ENCODE data around the gene CUTC.
"Not testable (repeated sequence)": the region's sequence is repeated elsewhere in the genome, so short reads cannot be mapped to it uniquely, and the experiment has no call there.

Gene CUTC, protein sequence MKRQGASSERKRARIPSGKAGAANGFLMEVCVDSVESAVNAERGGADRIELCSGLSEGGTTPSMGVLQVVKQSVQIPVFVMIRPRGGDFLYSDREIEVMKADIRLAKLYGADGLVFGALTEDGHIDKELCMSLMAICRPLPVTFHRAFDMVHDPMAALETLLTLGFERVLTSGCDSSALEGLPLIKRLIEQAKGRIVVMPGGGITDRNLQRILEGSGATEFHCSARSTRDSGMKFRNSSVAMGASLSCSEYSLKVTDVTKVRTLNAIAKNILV

DNA sequence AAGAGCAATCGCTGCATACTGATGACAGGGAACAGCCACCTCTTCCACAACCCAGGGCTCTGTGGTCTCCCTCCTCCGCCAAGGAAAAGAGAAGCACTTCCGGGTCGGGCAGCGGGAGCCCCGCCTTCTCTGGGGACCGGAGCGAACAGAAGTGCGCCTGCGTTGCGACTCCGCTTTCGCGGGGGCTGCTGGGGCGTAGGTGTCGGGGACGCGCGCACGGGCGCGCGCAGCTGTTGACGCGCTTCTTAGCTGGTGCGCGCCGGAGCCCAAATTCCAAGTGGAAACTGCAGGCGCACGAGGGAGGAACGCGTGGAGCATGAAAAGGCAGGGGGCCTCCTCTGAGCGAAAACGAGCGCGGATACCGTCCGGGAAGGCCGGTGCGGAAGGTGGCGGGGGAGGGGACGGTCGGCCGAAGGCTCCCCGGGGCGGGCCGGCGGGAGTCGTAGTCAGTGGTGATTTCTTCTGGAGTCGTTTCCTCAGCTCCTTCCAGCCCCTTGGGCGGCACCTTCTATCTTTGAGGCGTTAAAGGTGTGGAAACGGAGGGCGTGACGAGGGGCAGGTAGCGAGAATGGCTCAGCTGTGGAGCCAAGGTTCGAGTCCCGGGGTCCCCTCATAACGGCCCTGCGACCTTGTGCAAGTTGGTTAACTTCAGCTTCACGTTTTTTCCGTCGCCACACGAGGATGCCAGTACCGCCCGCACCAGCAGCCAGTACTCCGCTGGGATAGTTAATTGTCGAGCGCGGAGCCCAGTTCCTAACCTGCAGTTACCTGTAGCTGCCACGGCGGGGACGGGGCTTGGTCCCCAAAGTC lies at the start of gene CUTC, which contains the start of gene COX15:
CUTC (plus strand) TSS at position 202 of the 810 bp plus-strand sequence; CDS start at position 317, 115 bp downstream.
COX15 (minus strand) TSS at position 95 of the 810 bp plus-strand sequence; CDS start at position 17, 78 bp downstream.
- peak; percentile 92 for DNase-seq

GRCh38 chr10:99682752-99683151 lies 49.3 kb upstream of the CUTC start:
- DNase-seq, result no peak

DNA sequence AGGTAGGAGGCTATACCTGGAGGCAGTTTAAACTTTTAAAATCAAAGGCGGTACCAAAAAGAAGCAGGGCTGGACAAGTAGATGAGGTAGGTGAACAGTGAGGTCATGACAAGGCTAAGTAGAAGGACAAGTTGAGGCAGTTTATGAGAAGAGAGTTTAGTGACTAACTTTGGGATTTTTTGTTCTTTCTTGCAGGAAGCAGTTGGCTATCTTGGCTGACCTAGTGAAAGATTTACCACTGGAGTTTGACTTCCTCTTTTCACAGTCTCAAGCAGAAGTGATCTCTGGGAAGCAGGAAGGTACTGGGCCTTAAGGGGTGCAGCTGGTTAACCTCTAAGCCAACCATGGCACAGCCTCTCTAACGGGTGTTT lies 46.5 kb upstream of the CUTC start:
- DNase-seq, result no peak

DNA sequence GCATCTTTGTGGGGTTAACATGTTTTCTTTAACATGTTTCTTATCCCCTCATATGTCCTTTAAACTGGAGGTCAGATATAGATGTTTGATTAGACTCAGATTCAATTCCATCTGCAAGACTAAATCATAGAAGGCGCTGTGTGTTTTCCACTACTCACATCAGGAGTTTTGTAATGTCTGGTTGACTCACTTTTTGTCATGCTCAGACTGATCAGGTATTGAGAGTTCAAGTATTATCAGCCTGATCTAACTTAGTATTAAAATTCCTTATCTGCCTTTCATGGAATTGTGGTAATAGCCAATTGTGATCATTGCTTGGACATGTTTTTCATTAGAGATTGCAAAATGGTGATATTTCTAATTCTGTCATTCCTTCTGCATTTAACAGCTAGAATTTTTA lies 42.6 kb upstream of the CUTC start:
- no peak for DNase-seq

GRCh38 chr10:99693933-99694583 lies 38.0 kb upstream of the CUTC start:
- no peak for DNase-seq

GRCh38 chr10:99695761-99696160 lies 36.3 kb upstream of the CUTC start:
- DNase-seq, result no peak

DNA sequence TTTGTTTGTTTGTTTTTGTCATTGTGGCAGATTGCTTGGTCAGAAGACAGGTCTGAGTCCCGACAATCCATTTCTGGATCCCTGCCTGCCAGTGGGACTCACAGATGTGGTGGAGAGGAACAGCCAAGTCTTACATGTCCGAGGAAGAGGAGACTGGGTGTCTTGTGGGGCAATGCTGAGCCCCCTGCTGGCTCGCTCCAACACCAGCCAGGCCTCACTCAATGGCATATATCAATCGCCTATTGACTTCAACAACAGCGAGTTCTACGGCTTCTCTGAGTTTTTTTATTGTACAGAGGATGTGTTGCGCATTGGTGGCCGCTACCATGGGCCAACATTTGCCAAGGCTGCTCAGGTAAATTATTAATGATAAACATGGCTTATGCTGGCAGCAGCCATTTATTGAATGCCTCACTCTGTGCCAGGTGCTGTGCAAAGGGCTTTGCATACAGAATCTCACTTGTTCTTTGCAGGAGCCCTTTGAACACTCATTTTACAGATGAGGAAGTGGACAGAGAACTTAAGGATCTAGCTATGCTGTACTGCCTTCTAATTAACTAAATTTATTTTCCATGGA lies 33.4 kb upstream of the CUTC start:
- DNase-seq, result no peak

GRCh38 chr10:99700649-99701048 lies 31.4 kb upstream of the CUTC start:
- DNase-seq, result no peak

DNA sequence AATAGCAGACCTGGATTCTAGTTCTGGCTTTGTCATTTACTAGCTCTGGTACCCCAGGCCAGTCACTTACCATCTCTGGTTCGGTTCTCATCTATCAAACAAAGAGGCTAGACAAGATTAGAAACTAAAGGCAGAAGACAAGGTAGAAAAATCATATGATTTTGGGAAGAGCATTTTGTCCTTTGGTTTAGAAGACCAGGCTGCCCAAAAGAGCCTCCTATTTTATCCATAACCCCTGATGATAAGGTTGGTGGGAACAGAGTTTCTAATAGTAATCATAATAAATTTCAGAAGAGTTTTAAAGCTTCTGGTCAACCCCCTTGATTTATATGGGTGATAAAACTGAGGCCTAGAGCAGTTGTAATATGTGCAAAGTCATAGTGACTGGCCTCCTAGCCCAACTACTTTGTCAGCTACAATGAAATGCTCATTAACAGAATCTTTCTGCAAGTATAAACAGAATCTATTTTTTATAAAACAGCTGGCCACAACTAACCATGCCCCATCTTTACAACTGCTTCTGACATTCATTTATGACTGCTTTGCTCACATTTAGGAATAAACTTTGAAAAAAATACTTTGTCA lies 23.5 kb upstream of the CUTC start:
- DNase-seq, result no peak

- no peak for DNase-seq
Measured at GRCh38 chr10:99709480-99710229, 22.4 kb upstream of the CUTC start.

DNA sequence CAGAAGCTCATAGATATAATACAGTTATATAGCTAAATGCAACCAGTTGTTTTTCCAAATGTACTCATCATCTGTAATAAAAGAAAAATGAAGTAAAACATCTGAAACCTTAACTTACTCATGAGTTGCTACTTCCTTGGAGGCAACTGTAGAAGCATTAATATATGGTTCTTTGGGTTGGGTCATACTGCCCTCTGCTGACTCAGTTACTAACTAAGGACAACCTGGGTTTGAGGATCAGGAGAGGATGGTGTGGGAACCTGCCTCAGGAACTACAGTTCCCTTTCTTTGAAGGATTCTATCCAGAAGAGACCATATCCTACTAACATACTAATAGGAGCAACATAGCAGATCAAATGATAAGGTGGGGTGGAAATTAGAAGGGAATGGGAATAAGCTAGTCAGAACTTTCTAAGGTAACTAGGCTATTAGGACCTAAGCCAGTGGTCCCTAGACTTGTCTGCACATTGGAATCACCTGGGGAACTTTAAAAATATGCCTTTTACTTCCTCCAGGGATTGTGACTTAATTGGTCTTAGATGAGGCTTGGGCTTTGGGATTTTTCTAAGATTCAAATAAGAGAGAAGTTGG lies 20.8 kb upstream of the CUTC start:
- no peak for DNase-seq

DNA sequence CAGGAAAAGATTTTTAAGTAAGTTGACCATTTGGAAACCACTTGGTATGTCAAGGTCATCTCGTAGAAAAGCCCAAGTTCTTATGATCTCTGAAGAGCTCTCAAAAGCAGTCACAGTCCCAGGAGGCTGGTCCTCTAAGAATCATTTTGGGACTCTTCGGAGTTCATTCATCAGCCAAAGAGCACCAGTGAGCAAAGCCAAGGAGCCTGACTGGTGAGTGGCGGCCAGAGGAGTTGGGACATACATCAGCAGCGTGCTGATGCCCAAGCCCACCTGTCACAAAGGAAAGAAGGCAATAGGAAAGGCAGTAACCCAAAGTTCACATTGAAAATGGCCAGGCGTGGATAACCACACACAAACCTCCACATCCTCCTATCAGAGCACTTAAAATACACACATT lies 17.6 kb upstream of the CUTC start:
- DNase-seq, result no peak

DNA sequence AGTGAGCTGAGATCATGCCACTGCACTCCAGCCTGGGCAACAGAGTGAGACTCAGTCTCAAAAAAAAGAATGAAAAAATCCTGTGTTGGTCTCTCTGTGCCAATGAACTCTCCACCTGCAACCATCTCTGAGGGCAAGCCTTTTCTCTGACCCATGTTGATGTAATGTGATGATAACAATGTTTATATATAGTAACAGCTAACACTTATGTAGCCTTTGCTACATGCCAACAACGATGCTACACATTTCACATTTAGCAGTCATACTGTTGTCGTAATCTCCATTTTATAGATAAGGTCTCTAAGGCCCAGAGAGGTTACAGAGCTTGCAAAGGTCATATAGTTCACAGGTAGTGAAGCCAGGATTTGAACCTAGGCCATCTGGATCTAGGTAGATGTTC lies 11.6 kb upstream of the CUTC start:
- no peak for DNase-seq

DNA sequence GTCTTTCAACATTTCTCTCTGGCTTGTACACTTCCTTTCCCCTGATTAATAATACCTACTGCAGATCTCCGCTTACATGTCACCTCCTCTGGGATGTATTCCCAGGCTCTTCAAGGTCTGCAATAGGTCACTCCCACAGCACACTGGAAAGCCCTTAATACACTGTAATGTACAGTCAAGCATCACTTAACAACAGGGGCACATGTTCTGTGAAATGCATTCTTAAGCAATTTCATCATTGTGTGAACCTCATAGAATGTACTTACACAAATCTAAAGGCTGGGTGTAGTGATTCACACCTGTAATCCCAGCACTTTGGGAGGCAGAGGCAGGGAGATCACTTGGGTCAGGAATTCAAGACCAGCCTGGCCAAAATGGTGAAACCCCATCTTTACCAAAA lies 2.0 kb upstream of the CUTC start:
- no peak for DNase-seq

DNA sequence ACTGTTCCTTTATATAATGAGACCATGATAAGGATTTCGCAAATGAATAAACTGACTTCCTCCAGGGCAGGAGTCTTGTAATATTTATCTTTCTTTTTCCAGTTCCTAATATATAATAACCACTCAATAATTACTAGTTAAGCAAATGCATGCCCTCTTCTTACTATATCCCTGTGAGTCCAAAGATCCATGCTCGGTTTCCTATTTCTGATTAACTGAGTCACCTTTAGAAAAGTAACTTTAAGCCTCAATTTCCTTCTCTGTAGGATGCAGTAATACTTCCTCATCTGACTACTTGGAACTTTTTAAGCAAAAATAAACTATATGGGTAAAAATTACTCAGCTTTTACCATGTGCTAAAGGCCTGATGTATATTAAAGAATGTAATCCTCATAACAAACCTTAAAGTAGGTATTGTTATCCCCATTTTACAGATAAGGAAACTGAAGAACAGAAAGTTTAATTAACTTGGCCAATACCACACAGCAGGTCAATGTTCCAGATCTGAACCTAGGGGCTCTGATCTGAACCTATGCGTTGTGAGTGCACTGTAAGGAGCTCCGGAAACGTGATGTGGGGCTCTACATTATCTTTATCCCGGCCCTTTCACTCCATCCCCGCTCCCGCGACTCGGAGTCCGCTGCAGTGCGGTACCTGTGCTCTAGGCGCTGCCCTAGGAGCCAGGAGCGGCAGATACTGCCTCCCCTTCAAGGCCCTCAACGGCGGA lies 565 bp upstream of the CUTC start:
- DNase-seq, result no peak

DNA sequence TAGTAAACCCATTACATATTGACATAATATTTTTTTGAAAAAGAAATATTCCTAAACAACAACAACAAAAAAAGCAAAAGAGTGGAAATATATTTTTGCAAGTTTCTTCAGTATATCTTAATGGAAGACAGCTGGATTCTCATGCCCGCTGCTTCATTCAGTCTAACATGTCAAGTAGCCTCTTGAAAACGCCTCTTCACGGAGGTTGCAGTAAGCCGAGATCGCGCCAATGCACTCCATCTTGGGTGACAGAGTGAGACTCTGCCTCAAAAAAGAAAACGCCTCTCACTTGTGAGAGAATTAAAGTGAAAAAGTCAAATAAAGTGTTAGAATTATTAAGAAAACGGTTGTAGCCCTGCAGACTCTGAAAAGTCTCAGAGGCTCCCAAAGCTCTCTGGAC lies 1.3 kb downstream of the CUTC start:
- no peak for DNase-seq

DNA sequence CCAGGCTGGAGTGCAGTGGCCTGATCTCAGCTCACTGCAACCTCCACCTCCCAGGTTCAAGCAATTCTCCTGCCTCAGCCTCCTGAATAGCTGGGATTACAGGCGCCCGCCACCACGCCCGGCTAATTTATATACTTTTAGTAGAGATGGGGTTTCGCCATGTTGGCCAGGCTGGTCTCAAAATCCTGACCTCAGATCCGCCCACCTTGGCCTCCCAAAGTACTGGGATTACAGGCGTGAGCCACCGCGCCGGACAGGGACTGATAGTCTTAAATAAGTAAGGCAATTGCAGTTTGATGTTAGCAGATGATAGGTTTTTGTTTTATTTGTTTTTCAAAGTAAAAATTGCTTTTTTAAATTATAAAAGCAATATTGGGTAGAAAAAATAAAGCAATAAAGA lies 2.1 kb downstream of the CUTC start:
- DNase-seq, result not testable (repeated sequence)

- no peak for DNase-seq
Measured at GRCh38 chr10:99740260-99740659, 8.2 kb downstream of the CUTC start.

DNA sequence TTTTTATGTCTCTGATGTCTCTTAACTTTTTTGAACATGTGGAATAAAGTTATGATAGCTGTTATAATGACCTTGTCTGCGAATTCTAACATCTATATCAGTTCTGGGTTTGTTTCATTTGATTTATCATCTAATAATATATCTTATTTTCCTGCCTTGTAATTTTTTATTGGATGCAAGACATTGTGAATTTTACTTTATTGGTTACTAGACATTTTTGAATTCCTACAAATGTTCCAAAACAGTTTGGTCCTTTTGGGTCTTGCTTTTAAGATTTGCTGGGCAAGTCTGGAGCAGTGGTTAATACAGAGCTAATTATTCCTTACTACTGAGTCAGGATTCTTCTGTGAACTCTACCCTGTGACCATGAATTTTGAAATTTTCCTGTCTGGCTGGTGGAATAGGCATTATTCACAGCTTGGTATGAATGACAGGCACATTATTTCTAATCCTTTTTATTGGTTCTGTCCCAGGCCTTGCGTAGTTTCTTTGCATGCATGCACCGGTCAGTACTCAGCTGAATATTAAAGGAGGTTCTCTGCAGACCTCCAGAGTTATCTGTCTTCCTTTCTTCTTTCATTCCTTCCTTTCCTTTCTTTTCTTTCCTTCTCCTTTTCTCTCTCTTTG lies 9.0 kb downstream of the CUTC start:
- no peak for DNase-seq

GRCh38 chr10:99742254-99742653 lies 10.2 kb downstream of the CUTC start:
- no peak for DNase-seq

DNA sequence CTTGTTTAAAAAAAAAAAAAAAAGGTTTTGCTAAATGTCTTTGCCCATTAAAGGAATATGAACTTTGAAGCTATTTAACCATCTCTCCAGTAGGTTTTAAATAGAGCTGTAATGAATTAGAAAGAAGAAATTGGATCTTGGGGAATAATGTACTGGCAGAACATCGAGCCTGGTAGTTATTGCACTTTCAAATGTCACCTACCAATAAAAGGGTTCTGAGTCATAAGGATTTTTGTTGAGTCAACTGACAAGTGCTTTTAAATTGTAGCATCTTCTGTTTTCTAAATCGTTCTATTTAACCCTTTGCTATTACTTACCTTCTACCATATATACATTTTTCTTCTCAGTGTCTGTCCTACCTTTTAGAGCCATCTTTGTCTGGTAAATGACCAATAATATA lies 10.7 kb downstream of the CUTC start:
- no peak for DNase-seq
